ENCODE data around the gene GJC3.

DNA sequence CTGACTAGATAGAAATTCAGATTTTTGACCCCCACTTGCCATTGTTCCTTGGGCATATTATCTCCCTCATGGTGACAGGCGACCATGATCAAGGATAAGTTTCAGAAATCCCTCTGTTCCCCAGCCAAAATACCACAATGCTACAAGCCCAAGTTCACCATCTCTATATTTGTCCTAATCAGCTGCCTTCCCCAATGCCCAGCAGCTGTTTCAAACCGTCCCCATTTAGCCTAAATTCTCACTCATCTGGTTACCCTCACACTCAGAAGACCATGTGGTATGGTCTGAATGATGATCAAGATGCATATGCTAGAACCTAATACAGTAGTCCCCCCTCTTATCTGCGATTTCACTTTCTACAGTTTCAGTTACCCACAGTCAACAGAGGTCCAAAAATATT, 956 bp upstream of the GJC3 start:
- TF ChIP-seq CTCF (conservative IDR thresholded peaks at IDR 0.05), result no peak
- TF ChIP-seq ZFX (IDR thresholded peaks at IDR 0.05), result no peak
